ENCODE data around the gene PGK1. TPM values are rescaled to one million over a fixed set of nuclear protein-coding genes. Genes with fewer than 3 reads are reported as not detected.
A peak's percentile ranks its signal among the peaks of the same experiment; 100 is the strongest.
"Not testable (repeated sequence)": the region's sequence is repeated elsewhere in the genome, so short reads cannot be mapped to it uniquely, and the experiment has no call there.

The PGK1 gene
- total RNA-seq, 1 donor from 2014 or later: 157 TPM

DNA sequence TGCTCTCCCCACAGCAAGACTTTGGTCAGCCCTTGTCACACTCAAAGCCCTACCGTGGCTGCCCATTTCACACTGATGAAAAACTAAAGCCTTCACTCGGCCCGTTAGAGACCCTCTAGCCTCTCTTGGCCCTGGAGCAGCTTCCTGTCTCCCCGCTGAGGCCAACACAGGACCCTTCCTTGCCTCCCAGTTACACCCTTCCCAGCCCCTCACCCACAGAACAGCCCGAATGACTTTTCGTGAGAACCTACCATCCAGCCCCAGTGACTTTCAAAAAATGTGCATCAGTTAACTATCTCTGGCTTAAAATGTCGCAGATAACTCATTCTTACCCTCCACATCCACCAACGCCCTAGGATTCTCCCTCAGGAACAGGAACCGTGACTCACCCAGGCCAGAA, 36.2 kb downstream of the PGK1 start:
- Mint-ChIP-seq H3K27me3 (ENCODE audit: unreplicated experiment) (no peaks in the 10 kb centered on the region), H3K36me3 (ENCODE audit: unreplicated experiment) (no peaks in the 10 kb centered on the region), H3K4me3 (ENCODE audit: unreplicated experiment) (peak overlapping the region; percentile 90), H3K27ac (ENCODE audit: unreplicated experiment) (no peak overlapping the region), H3K9me3 (ENCODE audit: unreplicated experiment) (peaks cover 6% of the 10 kb centered on the region), H3K4me1 (ENCODE audit: unreplicated experiment) (no peaks in the 10 kb centered on the region)
- no peak for DNase-seq (ENCODE audit: extremely low spot score, unreplicated experiment)
- no peak for TF ChIP-seq CTCF (IDR thresholded peaks at IDR 0.05)

- peaks cover 46% of the 10 kb centered on the region for H3K9me3 Mint-ChIP-seq (ENCODE audit: unreplicated experiment)
- not testable (repeated sequence) for H3K27ac Mint-ChIP-seq (ENCODE audit: unreplicated experiment); H3K36me3 Mint-ChIP-seq (ENCODE audit: unreplicated experiment); H3K27me3 Mint-ChIP-seq (ENCODE audit: unreplicated experiment); H3K4me3 Mint-ChIP-seq (ENCODE audit: unreplicated experiment); H3K4me1 Mint-ChIP-seq (ENCODE audit: unreplicated experiment); DNase-seq (ENCODE audit: extremely low spot score, unreplicated experiment)
Observed at GRCh38 chrX:78147002-78147540, 43.0 kb downstream of the PGK1 start.

DNA sequence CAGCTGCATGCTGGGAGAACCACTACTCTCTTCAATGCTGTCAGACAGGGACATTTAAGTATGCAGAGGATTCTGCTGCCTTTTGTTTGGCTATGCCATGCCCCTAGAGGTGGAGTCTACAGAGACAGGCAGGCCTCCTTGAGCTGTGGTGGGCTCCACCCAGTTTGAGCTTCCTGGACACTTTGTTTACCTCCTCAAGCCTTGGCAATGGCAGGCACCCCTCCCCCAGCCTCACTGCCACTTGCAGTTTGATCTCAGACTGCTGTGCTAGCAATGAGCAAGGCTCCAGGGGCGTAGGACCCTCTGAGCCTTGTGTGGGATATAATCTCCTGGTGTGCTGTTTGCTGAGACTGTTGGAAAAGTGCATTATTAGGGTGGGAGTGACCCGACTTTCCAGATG, 53.3 kb downstream of the PGK1 start:
- H3K9me3 Mint-ChIP-seq (ENCODE audit: unreplicated experiment): peaks cover 28% of the 10 kb centered on the region
- H3K36me3 Mint-ChIP-seq (ENCODE audit: unreplicated experiment); H3K27ac Mint-ChIP-seq (ENCODE audit: unreplicated experiment); H3K27me3 Mint-ChIP-seq (ENCODE audit: unreplicated experiment); H3K4me3 Mint-ChIP-seq (ENCODE audit: unreplicated experiment); H3K4me1 Mint-ChIP-seq (ENCODE audit: unreplicated experiment); DNase-seq (ENCODE audit: extremely low spot score, unreplicated experiment): not testable (repeated sequence)

GRCh38 chrX:78157846-78158245, 53.8 kb downstream of the PGK1 start:
- H3K27me3 Mint-ChIP-seq (ENCODE audit: unreplicated experiment); H3K27ac Mint-ChIP-seq (ENCODE audit: unreplicated experiment); H3K4me3 Mint-ChIP-seq (ENCODE audit: unreplicated experiment); DNase-seq (ENCODE audit: extremely low spot score, unreplicated experiment); H3K4me1 Mint-ChIP-seq (ENCODE audit: unreplicated experiment); H3K36me3 Mint-ChIP-seq (ENCODE audit: unreplicated experiment): not testable (repeated sequence)
- H3K9me3 Mint-ChIP-seq (ENCODE audit: unreplicated experiment): peaks cover 31% of the 10 kb centered on the region

- not testable (repeated sequence) for H3K27ac Mint-ChIP-seq (ENCODE audit: unreplicated experiment); H3K4me3 Mint-ChIP-seq (ENCODE audit: unreplicated experiment); H3K36me3 Mint-ChIP-seq (ENCODE audit: unreplicated experiment); H3K27me3 Mint-ChIP-seq (ENCODE audit: unreplicated experiment); DNase-seq (ENCODE audit: extremely low spot score, unreplicated experiment); H3K4me1 Mint-ChIP-seq (ENCODE audit: unreplicated experiment)
- peaks cover 33% of the 10 kb centered on the region for H3K9me3 Mint-ChIP-seq (ENCODE audit: unreplicated experiment)
Observed at GRCh38 chrX:78160711-78161110, 56.7 kb downstream of the PGK1 start.

DNA sequence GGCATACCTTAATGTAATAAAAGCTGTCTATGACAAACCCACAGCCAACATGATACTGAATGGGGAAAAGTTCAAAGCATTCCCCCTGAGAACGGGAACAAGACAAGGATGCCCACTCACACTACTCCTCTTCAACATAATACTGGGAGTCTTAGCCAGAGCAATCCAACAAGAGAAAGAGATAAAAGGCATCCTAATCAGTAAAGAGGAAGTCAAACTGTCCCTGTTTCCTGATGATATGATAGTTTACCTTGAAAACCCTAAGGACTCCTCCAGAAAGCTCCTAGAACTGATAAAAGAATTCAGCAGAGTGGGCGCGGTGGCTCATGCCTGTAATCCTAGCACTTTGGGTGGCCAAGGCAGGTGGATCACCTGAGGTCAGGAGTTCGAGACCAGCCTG, 59.1 kb downstream of the PGK1 start:
- not testable (repeated sequence) for H3K27ac Mint-ChIP-seq (ENCODE audit: unreplicated experiment); H3K4me1 Mint-ChIP-seq (ENCODE audit: unreplicated experiment); H3K27me3 Mint-ChIP-seq (ENCODE audit: unreplicated experiment); H3K36me3 Mint-ChIP-seq (ENCODE audit: unreplicated experiment); DNase-seq (ENCODE audit: extremely low spot score, unreplicated experiment); H3K4me3 Mint-ChIP-seq (ENCODE audit: unreplicated experiment)
- peaks cover 31% of the 10 kb centered on the region for H3K9me3 Mint-ChIP-seq (ENCODE audit: unreplicated experiment)

DNA sequence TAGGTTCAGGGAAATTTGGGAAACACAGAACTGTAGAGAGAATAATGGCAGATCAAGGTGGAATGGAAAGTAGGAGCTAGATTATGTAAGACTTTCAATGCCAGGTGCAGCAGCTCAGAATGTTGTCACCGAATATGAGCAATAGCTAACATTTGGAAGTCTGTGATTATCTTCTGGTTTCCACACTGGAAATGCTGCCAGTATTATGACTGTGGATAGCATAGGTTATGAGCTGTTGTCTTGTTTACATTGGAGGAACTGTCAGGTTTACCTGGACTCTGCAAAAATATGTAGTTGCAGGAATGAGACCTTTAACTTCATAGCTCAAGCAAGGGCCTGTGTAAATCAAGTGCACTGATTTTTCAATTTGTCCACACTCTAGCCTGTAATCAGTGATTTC, 61.4 kb downstream of the PGK1 start:
- Mint-ChIP-seq H3K36me3 (ENCODE audit: unreplicated experiment) (no peaks in the 10 kb centered on the region), H3K4me1 (ENCODE audit: unreplicated experiment) (no peaks in the 10 kb centered on the region)

More for the DNA sequence above, 61.4 kb downstream of the PGK1 start:
- Mint-ChIP-seq H3K27me3 (ENCODE audit: unreplicated experiment) (peaks cover 3% of the 10 kb centered on the region), H3K27ac (ENCODE audit: unreplicated experiment) (no peak overlapping the region), H3K9me3 (ENCODE audit: unreplicated experiment) (peaks cover 22% of the 10 kb centered on the region), H3K4me3 (ENCODE audit: unreplicated experiment) (no peak overlapping the region)
- no peak for DNase-seq (ENCODE audit: extremely low spot score, unreplicated experiment)
- TF ChIP-seq CTCF (IDR thresholded peaks at IDR 0.05): no peak
